ENCODE results near the gene FBXL14.
A peak's percentile ranks its signal among the peaks of the same experiment; 100 is the strongest.

FBXL14 gene

GRCh38 chr12:1593174-1594005, 991 bp downstream of the FBXL14 start:
- ATAC-seq, result peak; percentile 8
- peak; percentile 57 for DNase-seq

- ATAC-seq (peak; percentile 51), DNase-seq (peak; percentile 73)
These were observed 1.8 kb downstream of the FBXL14 start for GRCh38 chr12:1592444-1593173.

DNA sequence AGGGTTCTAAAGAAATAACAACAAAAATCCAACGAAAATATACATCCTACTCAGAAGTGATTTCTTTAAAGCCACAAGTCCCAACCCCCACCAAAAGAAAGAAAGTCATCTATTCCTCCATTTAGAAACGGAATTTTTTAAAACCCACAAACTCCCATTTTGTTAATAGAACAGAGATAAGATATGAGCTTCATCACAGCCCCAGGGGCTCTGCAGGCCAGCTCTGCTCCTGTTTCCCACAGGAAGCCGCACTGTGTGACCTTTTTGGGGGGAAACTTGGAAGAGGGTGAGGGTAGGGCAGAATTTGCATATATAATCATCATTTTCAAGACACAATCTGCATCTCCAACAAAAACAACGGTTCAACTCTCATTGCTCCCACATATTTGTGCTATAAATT, 2.8 kb downstream of the FBXL14 start:
- DNase-seq (no peak), ATAC-seq (no peak)

DNA sequence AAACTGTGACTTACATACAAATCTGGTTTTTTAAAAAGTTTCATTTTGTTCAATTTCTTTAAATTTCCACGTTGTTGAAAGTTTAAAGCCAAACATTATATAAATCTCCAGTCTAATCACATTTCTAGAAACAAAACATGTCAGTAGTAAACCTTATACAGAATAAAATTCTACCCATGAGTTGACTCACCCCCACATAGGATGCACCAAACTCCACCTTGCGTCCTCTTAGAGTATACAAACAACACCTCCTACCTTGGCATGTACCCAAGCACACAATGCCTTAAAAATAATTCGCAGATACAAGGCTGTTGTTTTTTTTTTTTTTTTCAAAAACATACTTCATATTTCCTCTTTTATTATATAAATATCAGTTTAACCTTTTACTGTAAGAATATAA, 3.3 kb downstream of the FBXL14 start:
- DNase-seq, result no peak
- ATAC-seq, result no peak

DNA sequence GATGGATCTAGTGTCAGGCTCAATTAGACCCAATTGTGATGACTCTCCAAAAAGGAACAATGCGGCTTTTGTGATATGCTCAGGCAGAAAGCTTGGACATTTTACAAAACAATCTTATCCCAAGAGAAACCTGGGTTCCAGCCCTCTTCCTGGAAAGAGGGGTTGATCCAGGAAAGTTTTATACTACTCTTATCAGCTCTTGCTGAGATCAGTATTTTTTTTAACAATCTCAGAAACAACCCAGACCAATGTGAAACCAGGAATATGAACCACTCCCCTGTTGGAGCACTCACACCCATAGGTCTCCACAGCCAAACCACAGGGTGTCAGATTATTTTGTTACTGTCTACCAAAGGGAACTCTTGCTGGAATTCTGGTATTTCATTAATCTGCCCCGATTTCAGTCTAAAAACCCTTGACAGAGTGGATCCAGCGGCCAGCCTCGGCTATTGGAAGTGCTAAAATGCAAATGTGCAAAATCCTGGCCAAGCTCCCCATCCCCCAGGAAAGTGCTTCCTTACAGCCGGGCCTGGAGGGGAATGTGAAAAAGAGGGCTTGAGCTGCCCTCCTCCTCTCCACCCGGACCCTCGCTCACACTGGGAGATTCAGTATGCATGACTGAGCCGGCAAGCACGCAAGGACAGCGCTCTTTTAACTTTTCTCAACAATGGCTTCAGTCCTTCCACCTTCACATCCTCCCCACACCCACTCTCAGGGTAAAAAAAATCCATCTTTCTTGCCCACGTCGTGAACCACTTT, 4.0 kb downstream of the FBXL14 start:
- ATAC-seq (no peak), DNase-seq (no peak)

- DNase-seq, result no peak
- ATAC-seq, result no peak
These were observed 5.8 kb downstream of the FBXL14 start for GRCh38 chr12:1588575-1588947.

GRCh38 chr12:1587927-1588574, 6.3 kb downstream of the FBXL14 start:
- no peak for DNase-seq
- ATAC-seq, result no peak

DNA sequence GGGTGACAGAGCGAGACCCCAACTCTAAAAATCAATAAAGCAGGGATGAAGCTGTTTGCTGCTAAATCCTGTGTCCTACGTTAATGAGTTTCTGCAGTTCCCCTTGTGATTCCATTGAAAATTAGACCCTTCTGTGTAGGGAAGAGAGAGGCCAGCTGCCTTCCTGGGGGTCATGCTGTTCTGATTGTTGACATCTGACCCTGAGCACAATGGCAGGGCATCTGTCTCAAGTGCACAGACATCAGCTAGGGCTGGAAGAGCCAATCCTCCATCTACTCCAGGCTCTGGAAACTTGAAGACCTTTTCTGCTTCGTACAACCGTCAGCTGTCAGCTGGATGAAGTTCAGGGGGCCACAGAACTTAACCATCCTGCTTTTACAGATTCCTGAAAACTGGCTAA, 10.1 kb downstream of the FBXL14 start:
- ATAC-seq, result no peak
- no peak for DNase-seq

- DNase-seq, result peak; percentile 70
These were observed 10.8 kb downstream of the FBXL14 start for GRCh38 chr12:1583421-1584078.

GRCh38 chr12:1582709-1583050, 11.7 kb downstream of the FBXL14 start:
- DNase-seq (no peak), ATAC-seq (no peak)

More at GRCh38 chr12:1583421-1584078, 10.8 kb downstream of the FBXL14 start:
- ATAC-seq, result peak; percentile 78

GRCh38 chr12:1581973-1582708, 12.2 kb downstream of the FBXL14 start:
- no peak for ATAC-seq
- DNase-seq, result no peak

DNA sequence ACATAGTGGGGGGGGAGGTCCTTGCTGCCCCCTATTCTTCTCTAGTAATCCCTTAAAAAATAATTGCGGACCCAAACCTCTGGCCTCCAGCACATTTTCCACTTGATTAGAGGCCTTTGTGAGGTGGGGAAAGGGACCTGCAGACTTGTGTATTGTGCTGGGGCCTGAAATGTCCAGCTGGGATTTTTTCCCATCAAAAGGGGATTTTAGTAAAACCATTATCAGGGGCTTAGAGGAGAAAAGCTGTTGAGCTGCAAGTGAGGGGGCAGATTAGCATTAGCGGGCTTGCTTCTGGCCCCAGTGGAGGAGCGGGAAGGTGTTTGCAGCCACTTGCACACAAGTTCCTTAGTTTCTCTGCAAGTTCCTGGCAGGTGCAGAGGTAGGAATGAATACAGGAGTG, 13.9 kb downstream of the FBXL14 start:
- DNase-seq, result no peak
- ATAC-seq, result no peak

DNA sequence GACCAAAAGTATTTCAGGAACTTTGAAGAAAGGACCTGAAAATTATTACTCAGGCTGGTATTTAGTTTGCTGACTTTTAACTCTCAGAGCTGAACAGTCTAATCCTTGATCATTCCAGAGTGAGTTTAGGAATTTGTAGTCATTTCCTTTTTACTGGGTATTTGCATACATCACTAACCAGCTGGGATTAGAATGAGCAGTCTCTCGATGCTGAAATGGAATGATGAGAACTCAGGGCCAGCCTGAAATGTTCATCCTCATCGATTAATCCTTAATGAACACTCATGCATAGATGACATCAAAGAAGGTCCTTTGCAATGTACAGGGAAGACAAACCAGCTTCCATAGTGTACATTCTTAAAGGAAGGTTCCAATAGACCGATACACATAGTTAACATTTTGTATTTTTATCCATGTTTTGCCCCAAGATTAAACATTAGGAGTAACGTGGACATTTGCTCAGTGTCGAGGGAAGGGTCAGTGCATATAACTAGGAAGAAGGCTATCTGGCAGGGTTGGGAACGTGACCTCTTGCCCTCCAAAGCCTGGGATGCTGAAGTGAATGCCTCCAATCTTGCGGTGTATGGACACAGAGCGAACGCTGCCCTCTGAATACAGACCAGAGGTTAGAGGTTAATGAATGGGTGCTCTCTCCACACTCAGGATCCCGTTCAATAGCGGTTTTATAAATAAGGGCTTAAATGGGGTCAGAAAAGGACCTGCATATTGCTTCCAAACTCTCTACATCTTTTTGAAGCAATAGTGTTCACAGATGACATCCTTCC, 14.5 kb downstream of the FBXL14 start:
- DNase-seq, result no peak

DNA sequence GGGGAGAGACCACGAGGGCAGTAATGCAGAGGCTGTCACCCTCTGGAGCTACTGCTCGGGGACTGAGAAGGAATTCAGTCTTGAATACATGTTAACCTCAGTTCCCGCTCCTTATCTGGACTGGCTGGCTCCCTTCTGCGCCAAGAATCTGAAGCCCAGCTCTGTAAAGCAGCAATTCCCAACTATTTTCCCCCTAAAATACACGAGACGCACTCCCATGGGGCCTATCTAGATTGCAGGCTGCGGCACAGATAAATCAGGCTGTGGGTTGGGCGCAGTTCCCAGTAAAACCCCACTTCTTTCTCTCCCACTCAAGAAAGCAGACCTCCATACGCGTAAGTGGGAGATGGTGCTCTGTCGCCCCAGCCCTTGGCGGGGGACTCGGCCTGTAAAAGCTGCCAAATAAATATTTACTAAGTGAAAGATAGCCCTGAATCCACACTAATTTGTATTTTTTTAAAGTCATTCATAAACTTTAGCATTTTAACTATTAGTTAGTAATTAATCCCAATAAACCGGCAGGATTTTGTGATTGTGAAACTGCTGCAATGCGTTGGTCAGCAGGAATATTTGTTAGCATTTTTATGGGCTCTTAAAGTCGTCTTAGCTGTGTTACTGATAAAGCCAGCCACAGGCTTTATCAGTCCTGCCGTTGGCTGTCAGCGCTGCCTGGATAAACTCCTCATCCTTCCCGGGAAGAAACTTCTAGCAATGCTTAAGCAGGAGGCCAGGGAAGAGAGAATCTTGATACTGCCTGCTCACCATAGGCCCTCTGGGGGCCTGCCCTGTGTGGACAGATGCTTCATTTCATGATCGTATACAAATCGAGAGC, 17.8 kb downstream of the FBXL14 start:
- no peak for ATAC-seq

More for the DNA sequence above, 14.5 kb downstream of the FBXL14 start:
- no peak for ATAC-seq

DNA sequence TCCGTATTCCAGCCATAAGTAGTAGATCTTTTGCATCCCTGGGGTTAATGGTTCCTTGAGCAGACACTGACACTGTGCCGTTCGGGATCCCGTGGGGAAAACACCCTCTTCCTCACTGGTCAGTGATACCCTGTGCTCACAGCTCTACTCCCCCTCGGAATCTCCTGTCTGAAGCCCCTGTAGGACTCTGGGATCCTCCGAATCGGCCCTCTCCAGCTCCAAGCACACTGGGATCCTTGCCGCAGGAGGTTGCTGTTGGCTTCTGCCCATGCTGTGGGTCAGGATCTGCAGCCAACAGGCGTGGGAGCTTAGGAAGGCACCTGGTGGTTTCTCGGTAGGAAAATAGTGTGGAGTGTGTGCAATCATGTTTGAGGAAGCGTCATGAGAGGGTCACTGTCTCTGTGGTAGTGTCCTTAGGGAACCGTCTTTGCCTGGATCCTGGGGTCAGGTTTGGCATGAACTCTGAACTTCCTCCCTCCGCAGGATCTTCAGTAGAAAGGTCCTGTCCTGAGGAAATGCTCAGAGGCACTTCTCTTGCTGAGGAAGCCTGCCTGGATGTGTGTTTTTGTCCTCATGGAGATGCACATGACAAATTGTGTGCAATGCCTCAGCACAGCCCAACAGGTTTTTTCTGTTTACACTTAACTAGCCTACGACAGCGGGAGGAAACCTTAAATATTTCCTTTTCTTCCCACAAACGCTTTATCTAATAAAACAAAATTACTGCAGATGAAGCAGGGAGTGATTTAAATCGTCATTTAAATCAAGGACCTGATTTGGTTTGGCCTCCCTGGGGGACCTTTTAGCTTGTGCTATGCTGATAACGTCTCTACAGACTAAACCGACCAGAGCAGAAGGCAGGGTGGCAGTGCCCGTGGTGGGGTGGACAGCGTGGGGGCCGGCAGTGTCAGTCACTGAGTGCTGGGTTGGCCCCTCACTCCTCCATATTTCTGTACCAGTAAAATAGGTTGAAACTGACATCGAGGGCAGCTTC, 18.7 kb downstream of the FBXL14 start:
- DNase-seq (no peak), ATAC-seq (no peak)

More for the DNA sequence above, 17.8 kb downstream of the FBXL14 start:
- no peak for DNase-seq

- ATAC-seq (no peak), DNase-seq (no peak)
These were observed 19.5 kb downstream of the FBXL14 start for GRCh38 chr12:1574865-1575259.

GRCh38 chr12:1573960-1574864, 20.2 kb downstream of the FBXL14 start:
- no peak for DNase-seq
- no peak for ATAC-seq
